SK-N-MC (cell line): ENCODE results near the gene ADORA3.

ENCODE experiments used
- EZH2 ChIP-seq: fragments of 200-600 bp; sonication (generic); IDR thresholded peaks from one replicate; pipeline ENCODE4 v1.6.1; 2017; ENCODE audit warnings: antibody characterized with exemption
- FOXP2 ChIP-seq: optimal IDR thresholded peaks from 2 replicates; pipeline ENCODE3; 2011; ENCODE audit warnings: mild to moderate bottlenecking, moderate library complexity; ENCODE audit not compliant: insufficient read depth; ENCODE audit errors: extremely low read length, control extremely low read depth
- POLR2AphosphoS5 ChIP-seq: IDR thresholded peaks from 2 replicates; pipeline ENCODE4 v1.6.1; 2012; ENCODE audit warnings: mild to moderate bottlenecking, low read depth, low read length, borderline replicate concordance

GRCh38 chr1:111516005-111516535 is 12.6 kb upstream of the ADORA3 start:
- TF ChIP-seq POLR2AphosphoS5 = no peak
- no peak for TF ChIP-seq FOXP2
- no peak for TF ChIP-seq EZH2
